ENCODE data around the gene NKIRAS1.
"Not testable (repeated sequence)": the region's sequence is repeated elsewhere in the genome, so short reads cannot be mapped to it uniquely, and the experiment has no call there.

NKIRAS1 gene

DNA sequence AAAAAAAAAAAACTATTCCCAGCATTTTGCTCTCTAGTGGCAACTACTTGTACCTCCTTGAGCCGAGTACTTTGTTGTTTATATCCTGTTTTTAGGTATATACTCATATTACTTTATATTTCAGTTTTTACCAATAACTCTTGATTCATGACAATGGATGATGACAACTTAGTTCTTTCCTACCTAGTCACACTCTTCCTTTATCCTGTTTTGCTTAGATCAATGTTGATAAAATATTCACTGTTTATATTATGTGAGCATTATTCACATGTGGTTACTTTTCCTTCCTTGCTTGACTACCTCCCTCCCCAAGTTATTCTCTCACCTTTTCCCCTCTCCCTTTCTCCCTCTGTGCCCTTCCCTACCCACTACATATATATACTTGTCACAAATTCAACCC lies 53.7 kb downstream of the NKIRAS1 start:
- no peak for DNase-seq (ENCODE audit: insufficient read length)
- no peak for FAIRE-seq
- TF ChIP-seq POLR2AphosphoS5 (IDR thresholded peaks at IDR 0.05; ENCODE audit: low read depth, low read length) (no peak), POLR2A (IDR thresholded peaks at IDR 0.05; ENCODE audit: low read depth, low read length) (no peak), TAF1 (IDR thresholded peaks at IDR 0.05; ENCODE audit: borderline replicate concordance, low read depth, low read length) (no peak)

GRCh38 chr3:23861689-23862088 lies 55.1 kb downstream of the NKIRAS1 start:
- no peak for FAIRE-seq
- DNase-seq (ENCODE audit: insufficient read length), result no peak
- no peak for TF ChIP-seq POLR2A (IDR thresholded peaks at IDR 0.05; ENCODE audit: low read depth, low read length)
- no peak for TF ChIP-seq POLR2AphosphoS5 (IDR thresholded peaks at IDR 0.05; ENCODE audit: low read depth, low read length)

DNA sequence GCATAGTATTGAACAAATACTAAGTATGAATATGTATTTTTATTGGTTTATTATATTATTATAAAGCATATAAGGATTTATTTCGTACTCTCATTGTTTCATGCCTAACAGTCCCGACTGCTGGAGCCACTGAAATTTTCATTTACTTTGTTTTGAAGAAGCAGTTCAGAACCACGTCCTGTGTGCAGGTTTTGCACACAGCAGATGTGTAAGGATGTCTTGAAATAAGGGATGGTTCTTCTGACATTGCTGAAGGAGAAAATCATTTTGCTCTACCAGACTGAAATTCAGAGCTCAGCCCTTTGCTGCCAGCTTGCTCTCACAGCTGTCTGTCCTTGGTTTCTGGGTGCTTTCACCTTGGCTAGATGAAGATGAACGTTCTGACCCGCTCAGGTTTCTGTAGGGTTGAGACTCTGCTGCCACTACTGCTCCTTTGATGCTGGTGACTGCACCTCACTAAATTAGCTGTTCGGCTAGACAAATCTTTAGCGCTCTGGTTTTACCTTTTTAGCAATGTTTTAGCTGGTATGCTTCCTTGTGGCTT lies 56.9 kb downstream of the NKIRAS1 start:
- no peak for TF ChIP-seq TAF1 (IDR thresholded peaks at IDR 0.05; ENCODE audit: borderline replicate concordance, low read depth, low read length)
- TF ChIP-seq POLR2AphosphoS5 (IDR thresholded peaks at IDR 0.05; ENCODE audit: low read depth, low read length), result no peak
- no peak for TF ChIP-seq POLR2A (IDR thresholded peaks at IDR 0.05; ENCODE audit: low read depth, low read length)
- DNase-seq (ENCODE audit: insufficient read length) (no peak), FAIRE-seq (no peak)

- no peak for TF ChIP-seq TAF1 (IDR thresholded peaks at IDR 0.05; ENCODE audit: borderline replicate concordance, low read depth, low read length)
- TF ChIP-seq POLR2AphosphoS5 (IDR thresholded peaks at IDR 0.05; ENCODE audit: low read depth, low read length), result no peak
- TF ChIP-seq POLR2A (IDR thresholded peaks at IDR 0.05; ENCODE audit: low read depth, low read length), result no peak
- no peak for FAIRE-seq
Measured at GRCh38 chr3:23859012-23859743, 57.6 kb downstream of the NKIRAS1 start.

GRCh38 chr3:23856286-23856685 lies 60.5 kb downstream of the NKIRAS1 start:
- FAIRE-seq (no peak), DNase-seq (ENCODE audit: insufficient read length) (no peak)
- TF ChIP-seq POLR2AphosphoS5 (IDR thresholded peaks at IDR 0.05; ENCODE audit: low read depth, low read length) (no peak), POLR2A (IDR thresholded peaks at IDR 0.05; ENCODE audit: low read depth, low read length) (no peak), TAF1 (IDR thresholded peaks at IDR 0.05; ENCODE audit: borderline replicate concordance, low read depth, low read length) (no peak)

More at GRCh38 chr3:23859012-23859743, 57.6 kb downstream of the NKIRAS1 start:
- DNase-seq (ENCODE audit: insufficient read length), result no peak

DNA sequence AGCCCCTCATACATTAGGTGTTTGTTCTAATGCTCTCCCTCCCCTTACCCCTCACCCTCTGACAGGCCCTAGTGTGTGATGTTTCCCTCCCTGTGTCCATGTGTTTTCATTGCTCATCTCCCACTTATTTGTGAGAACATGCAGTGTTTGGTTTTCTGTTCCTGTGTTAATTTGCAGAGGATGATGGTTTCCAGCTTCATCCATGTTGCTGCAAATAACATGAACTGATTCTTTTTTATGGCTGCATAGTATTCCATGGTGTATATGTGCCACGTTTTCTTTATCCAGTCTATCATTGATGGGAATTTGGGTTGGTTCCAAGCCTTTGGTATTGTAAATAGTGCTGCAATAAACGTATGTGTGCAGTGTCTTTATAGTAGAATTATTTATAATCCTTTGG lies 67.3 kb downstream of the NKIRAS1 start:
- FAIRE-seq; DNase-seq (ENCODE audit: insufficient read length): not testable (repeated sequence)

DNA sequence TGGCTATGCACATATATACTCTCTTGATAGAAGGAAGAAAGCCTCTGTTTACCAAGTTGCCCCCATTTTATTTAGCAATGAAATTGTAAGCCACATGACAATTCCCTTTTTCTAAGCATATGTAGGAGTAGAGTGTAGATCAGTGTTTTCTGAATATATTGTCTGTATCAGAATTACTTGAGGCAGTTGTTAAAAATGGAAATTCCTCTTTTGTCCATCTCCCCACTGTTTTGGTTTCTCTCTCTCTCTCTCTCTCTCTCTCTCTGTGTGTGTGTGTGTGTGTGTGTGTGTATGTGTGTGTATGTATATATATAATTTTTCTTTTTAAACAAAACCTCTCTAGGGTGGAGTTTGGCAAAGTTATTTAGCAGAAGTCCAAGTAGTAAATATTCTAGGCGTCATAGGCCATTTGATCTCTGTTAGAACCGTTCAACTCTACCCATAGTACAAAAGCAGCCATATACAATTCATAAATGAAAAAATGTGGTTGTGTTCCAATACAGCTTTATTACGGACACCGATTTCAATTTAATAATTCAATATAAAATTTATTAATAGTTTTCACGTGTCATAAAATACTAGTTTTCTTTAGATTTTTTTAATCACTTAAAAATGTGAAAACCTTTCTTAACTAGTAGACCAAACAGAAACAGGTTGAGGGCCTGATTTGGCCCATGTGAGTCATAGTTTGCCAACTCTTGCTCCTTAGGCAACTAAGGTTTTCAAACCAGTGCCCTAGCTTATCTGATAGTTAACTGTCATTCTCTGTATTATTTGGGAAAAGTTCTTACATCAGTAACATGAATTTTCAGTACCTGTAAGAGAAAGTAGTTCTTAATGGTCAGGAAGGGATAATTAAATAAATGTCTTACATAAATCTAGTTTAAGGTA lies 71.2 kb downstream of the NKIRAS1 start:
- no peak for DNase-seq (ENCODE audit: insufficient read length)
- FAIRE-seq, result no peak
- no peak for TF ChIP-seq POLR2A (IDR thresholded peaks at IDR 0.05; ENCODE audit: low read depth, low read length)
- no peak for TF ChIP-seq TAF1 (IDR thresholded peaks at IDR 0.05; ENCODE audit: borderline replicate concordance, low read depth, low read length)
- no peak for TF ChIP-seq POLR2AphosphoS5 (IDR thresholded peaks at IDR 0.05; ENCODE audit: low read depth, low read length)

DNA sequence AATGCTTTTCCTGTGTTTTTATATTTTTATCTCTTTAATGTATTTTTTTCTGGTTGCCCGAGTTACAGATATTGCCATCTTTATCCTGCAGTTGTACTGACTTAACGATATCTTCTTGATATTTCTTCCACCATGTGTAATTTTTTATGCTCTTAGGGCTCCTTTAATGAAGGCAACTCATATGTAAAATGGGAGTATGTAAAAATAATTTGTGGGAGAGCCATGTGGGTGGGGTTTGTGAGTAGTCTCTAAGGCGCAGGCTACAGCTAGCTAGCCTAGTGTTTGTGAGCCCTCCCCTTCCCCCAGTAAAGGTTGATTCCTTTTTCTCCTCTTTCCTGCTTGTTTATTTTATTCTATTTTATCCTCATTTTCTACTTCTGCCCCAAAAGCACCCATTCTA lies 72.9 kb downstream of the NKIRAS1 start:
- FAIRE-seq (no peak), DNase-seq (ENCODE audit: insufficient read length) (no peak)
- TF ChIP-seq POLR2AphosphoS5 (IDR thresholded peaks at IDR 0.05; ENCODE audit: low read depth, low read length) (no peak), TAF1 (IDR thresholded peaks at IDR 0.05; ENCODE audit: borderline replicate concordance, low read depth, low read length) (no peak)
